Measurements from ENCODE around the gene SUOX. TPM values are rescaled to one million over a fixed set of nuclear protein-coding genes. Genes with fewer than 3 reads are reported as not detected.
A peak's percentile ranks its signal among the peaks of the same experiment; 100 is the strongest.
"Not testable (repeated sequence)": the region's sequence is repeated elsewhere in the genome, so short reads cannot be mapped to it uniquely, and the experiment has no call there.

Gene SUOX
- polyA plus RNA-seq, 4 donors: 7.3 to 51.2 (median 13.6) TPM

GRCh38 chr12:55985976-55986375, 11.1 kb upstream of the SUOX start:
- H3K4me3 ChIP-seq (ENCODE audit: low read depth in 1 of 3, low read length in 3 of 3); H3K27me3 ChIP-seq (ENCODE audit: control insufficient read depth in 3 of 3, insufficient read depth in 3 of 3, low read length in 3 of 3); H3K9me3 ChIP-seq (ENCODE audit: control insufficient read depth in 2 of 2, insufficient read depth in 1 of 2, low read depth in 1 of 2, low read length in 1 of 2); H3K27ac ChIP-seq (ENCODE audit: low read depth in 1 of 3, low read length in 2 of 3); FAIRE-seq; DNase-seq; H3K4me1 ChIP-seq (ENCODE audit: control insufficient read depth in 3 of 3, insufficient read depth in 2 of 3, low read depth in 1 of 3, low read length in 2 of 3): not testable (repeated sequence)
- peaks cover 12 to 68% (median 20%) of the 10 kb centered on the region in 3 donors for H3K36me3 ChIP-seq (ENCODE audit: control insufficient read depth in 3 of 3, insufficient read depth in 2 of 3, low read depth in 1 of 3, low read length in 3 of 3)
- 95 to 96% (median 96%) methylated on average over 7 of the region's 7 CpGs for WGBS, 3 donors

- H3K27ac ChIP-seq (ENCODE audit: low read depth in 1 of 3, low read length in 2 of 3): no peak overlapping the region
- no peaks in the 10 kb centered on the region for H3K27me3 ChIP-seq (ENCODE audit: control insufficient read depth in 3 of 3, insufficient read depth in 3 of 3, low read length in 3 of 3)
- H3K36me3 ChIP-seq (ENCODE audit: control insufficient read depth in 3 of 3, insufficient read depth in 2 of 3, low read depth in 1 of 3, low read length in 3 of 3): peaks cover 14 to 71% (median 31%) of the 10 kb centered on the region in 3 donors
- no peak for FAIRE-seq
- H3K4me1 ChIP-seq (ENCODE audit: control insufficient read depth in 3 of 3, insufficient read depth in 2 of 3, low read depth in 1 of 3, low read length in 2 of 3): peaks cover 0 to 29% (median 0%) of the 10 kb centered on the region in 3 donors
- H3K4me3 ChIP-seq (ENCODE audit: low read depth in 1 of 3, low read length in 3 of 3): no peak overlapping the region
- WGBS, 3 donors: 80 to 90% (median 90%) methylated on average over 3 of the region's 3 CpGs
- no peak for DNase-seq
- H3K9me3 ChIP-seq (ENCODE audit: control insufficient read depth in 2 of 2, insufficient read depth in 1 of 2, low read depth in 1 of 2, low read length in 1 of 2): no peaks in the 10 kb centered on the region
Observed at GRCh38 chr12:55991110-55991509, 6.0 kb upstream of the SUOX start.

GRCh38 chr12:55993230-55993853, 3.7 kb upstream of the SUOX start:
- Histone ChIP-seq H3K27me3 (ENCODE audit: control insufficient read depth in 3 of 3, insufficient read depth in 3 of 3, low read length in 3 of 3) (no peaks in the 10 kb centered on the region), H3K9me3 (ENCODE audit: control insufficient read depth in 2 of 2, insufficient read depth in 1 of 2, low read depth in 1 of 2, low read length in 1 of 2) (no peaks in the 10 kb centered on the region), H3K4me1 (ENCODE audit: control insufficient read depth in 3 of 3, insufficient read depth in 2 of 3, low read depth in 1 of 3, low read length in 2 of 3) (peaks cover 0 to 37% (median 0%) of the 10 kb centered on the region in 3 donors), H3K36me3 (ENCODE audit: control insufficient read depth in 3 of 3, insufficient read depth in 2 of 3, low read depth in 1 of 3, low read length in 3 of 3) (peaks cover 11 to 53% (median 25%) of the 10 kb centered on the region in 3 donors), H3K4me3 (ENCODE audit: low read depth in 1 of 3, low read length in 3 of 3) (no peak overlapping the region), H3K27ac (ENCODE audit: low read depth in 1 of 3, low read length in 2 of 3) (peak overlapping the region; percentile 30 to 34 (median 30))
- peak; percentile 38 to 62 for DNase-seq
- WGBS, 3 donors: 48 to 70% (median 53%) methylated on average over 4 of the region's 4 CpGs
- FAIRE-seq: no peak

GRCh38 chr12:55995366-55995765, 1.7 kb upstream of the SUOX start:
- no peak overlapping the region for H3K4me3 ChIP-seq (ENCODE audit: low read depth in 1 of 3, low read length in 3 of 3)
- peak overlapping the region in 2 of 3 donors; percentile 28 to 90 for H3K27ac ChIP-seq (ENCODE audit: low read depth in 1 of 3, low read length in 2 of 3)
- H3K27me3 ChIP-seq (ENCODE audit: control insufficient read depth in 3 of 3, insufficient read depth in 3 of 3, low read length in 3 of 3): no peaks in the 10 kb centered on the region
- peak; percentile 71 to 78 for DNase-seq
- no peaks in the 10 kb centered on the region for H3K9me3 ChIP-seq (ENCODE audit: control insufficient read depth in 2 of 2, insufficient read depth in 1 of 2, low read depth in 1 of 2, low read length in 1 of 2)
- WGBS, 3 donors: 48 to 74% (median 64%) methylated on average over 8 of the region's 8 CpGs
- no peak for FAIRE-seq
- H3K36me3 ChIP-seq (ENCODE audit: control insufficient read depth in 3 of 3, insufficient read depth in 2 of 3, low read depth in 1 of 3, low read length in 3 of 3): peaks cover 9 to 49% (median 22%) of the 10 kb centered on the region in 3 donors
- H3K4me1 ChIP-seq (ENCODE audit: control insufficient read depth in 3 of 3, insufficient read depth in 2 of 3, low read depth in 1 of 3, low read length in 2 of 3): peaks cover 0 to 45% (median 0%) of the 10 kb centered on the region in 3 donors

GRCh38 chr12:55996201-55996714, 818 bp upstream of the SUOX start:
- peak overlapping the region in 2 of 3 donors; percentile 63 to 94 for H3K4me3 ChIP-seq (ENCODE audit: low read depth in 1 of 3, low read length in 3 of 3)
- FAIRE-seq (no peak), DNase-seq (peak; percentile 79 to 82)
- H3K27me3 ChIP-seq (ENCODE audit: control insufficient read depth in 3 of 3, insufficient read depth in 3 of 3, low read length in 3 of 3): no peaks in the 10 kb centered on the region
- peak overlapping the region; percentile 49 to 90 (median 83) for H3K27ac ChIP-seq (ENCODE audit: low read depth in 1 of 3, low read length in 2 of 3)
- peaks cover 9 to 46% (median 13%) of the 10 kb centered on the region in 3 donors for H3K36me3 ChIP-seq (ENCODE audit: control insufficient read depth in 3 of 3, insufficient read depth in 2 of 3, low read depth in 1 of 3, low read length in 3 of 3)
- H3K9me3 ChIP-seq (ENCODE audit: control insufficient read depth in 2 of 2, insufficient read depth in 1 of 2, low read depth in 1 of 2, low read length in 1 of 2): no peaks in the 10 kb centered on the region
- H3K4me1 ChIP-seq (ENCODE audit: control insufficient read depth in 3 of 3, insufficient read depth in 2 of 3, low read depth in 1 of 3, low read length in 2 of 3): peaks cover 0 to 52% (median 0%) of the 10 kb centered on the region in 3 donors
- WGBS, 3 donors: 13 to 24% (median 18%) methylated on average over 14 of the region's 14 CpGs

GRCh38 chr12:55997535-55997859, 421 bp downstream of the SUOX start:
- H3K4me1 ChIP-seq (ENCODE audit: control insufficient read depth in 3 of 3, insufficient read depth in 2 of 3, low read depth in 1 of 3, low read length in 2 of 3): peaks cover 0 to 63% (median 3%) of the 10 kb centered on the region in 3 donors
- no peak for FAIRE-seq
- H3K9me3 ChIP-seq (ENCODE audit: control insufficient read depth in 2 of 2, insufficient read depth in 1 of 2, low read depth in 1 of 2, low read length in 1 of 2): no peaks in the 10 kb centered on the region
- peak overlapping the region; percentile 37 to 94 (median 63) for H3K4me3 ChIP-seq (ENCODE audit: low read depth in 1 of 3, low read length in 3 of 3)
- H3K27me3 ChIP-seq (ENCODE audit: control insufficient read depth in 3 of 3, insufficient read depth in 3 of 3, low read length in 3 of 3): no peaks in the 10 kb centered on the region
- peaks cover 4 to 42% (median 4%) of the 10 kb centered on the region in 3 donors for H3K36me3 ChIP-seq (ENCODE audit: control insufficient read depth in 3 of 3, insufficient read depth in 2 of 3, low read depth in 1 of 3, low read length in 3 of 3)
- H3K27ac ChIP-seq (ENCODE audit: low read depth in 1 of 3, low read length in 2 of 3): peak overlapping the region in 2 of 3 donors; percentile 83 to 90
- WGBS, 3 donors: 4 to 13% (median 6%) methylated on average over 5 of the region's 5 CpGs
- peak in 1 of 2 donors; percentile 47 for DNase-seq

GRCh38 chr12:55999522-55999921, 2.4 kb downstream of the SUOX start:
- not testable (repeated sequence) for H3K4me3 ChIP-seq (ENCODE audit: low read depth in 1 of 3, low read length in 3 of 3); H3K27ac ChIP-seq (ENCODE audit: low read depth in 1 of 3, low read length in 2 of 3); FAIRE-seq; DNase-seq; H3K27me3 ChIP-seq (ENCODE audit: control insufficient read depth in 3 of 3, insufficient read depth in 3 of 3, low read length in 3 of 3); H3K9me3 ChIP-seq (ENCODE audit: control insufficient read depth in 2 of 2, insufficient read depth in 1 of 2, low read depth in 1 of 2, low read length in 1 of 2)
- WGBS, 3 donors: 70 to 81% (median 73%) methylated on average over 5 to 6 of the region's 6 CpGs
- H3K4me1 ChIP-seq (ENCODE audit: control insufficient read depth in 3 of 3, insufficient read depth in 2 of 3, low read depth in 1 of 3, low read length in 2 of 3): peaks cover 0 to 49% (median 3%) of the 10 kb centered on the region in 3 donors
- peaks cover 0 to 48% (median 0%) of the 10 kb centered on the region in 3 donors for H3K36me3 ChIP-seq (ENCODE audit: control insufficient read depth in 3 of 3, insufficient read depth in 2 of 3, low read depth in 1 of 3, low read length in 3 of 3)

- H3K27me3 ChIP-seq (ENCODE audit: control insufficient read depth in 3 of 3, insufficient read depth in 3 of 3, low read length in 3 of 3); H3K9me3 ChIP-seq (ENCODE audit: control insufficient read depth in 2 of 2, insufficient read depth in 1 of 2, low read depth in 1 of 2, low read length in 1 of 2); FAIRE-seq; H3K4me3 ChIP-seq (ENCODE audit: low read depth in 1 of 3, low read length in 3 of 3); H3K27ac ChIP-seq (ENCODE audit: low read depth in 1 of 3, low read length in 2 of 3); DNase-seq: not testable (repeated sequence)
- peaks cover 0 to 53% (median 0%) of the 10 kb centered on the region in 3 donors for H3K36me3 ChIP-seq (ENCODE audit: control insufficient read depth in 3 of 3, insufficient read depth in 2 of 3, low read depth in 1 of 3, low read length in 3 of 3)
- 95 to 96% (median 96%) methylated on average over 14 to 33 of the region's 33 CpGs for WGBS, 3 donors
- H3K4me1 ChIP-seq (ENCODE audit: control insufficient read depth in 3 of 3, insufficient read depth in 2 of 3, low read depth in 1 of 3, low read length in 2 of 3): peaks cover 0 to 44% (median 3%) of the 10 kb centered on the region in 3 donors
Observed at GRCh38 chr12:55999999-56000540, 3.0 kb downstream of the SUOX start.
